Inferior parietal cortex (tissue), 1 donor: ENCODE data around the gene INTU.

Source experiments
- DNase-seq: peaks from one replicate; pipeline ENCODE4 v3.0.0-alpha.2; 2016; ENCODE audit errors: extremely low spot score

Gene INTU

DNA sequence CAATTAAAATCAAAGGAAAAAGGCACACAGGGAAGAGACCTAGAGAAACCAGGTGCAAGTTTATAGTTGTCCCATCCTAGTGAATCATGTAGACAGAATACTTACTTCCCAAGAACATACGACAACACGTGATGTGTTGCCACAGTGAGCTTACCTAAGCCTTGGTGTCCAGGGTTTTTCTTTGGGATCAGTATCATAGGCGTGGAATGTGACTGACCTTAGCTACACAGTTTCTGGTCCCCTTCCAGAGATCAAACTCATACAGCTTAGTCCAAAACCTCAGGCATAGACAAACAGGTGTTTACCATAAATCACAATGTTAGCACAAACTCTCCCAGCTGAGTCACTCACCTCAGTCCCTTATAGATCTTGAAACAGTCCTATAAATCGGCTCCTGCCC is 115.1 kb downstream of the INTU start:
- DNase-seq, result no peak

DNA sequence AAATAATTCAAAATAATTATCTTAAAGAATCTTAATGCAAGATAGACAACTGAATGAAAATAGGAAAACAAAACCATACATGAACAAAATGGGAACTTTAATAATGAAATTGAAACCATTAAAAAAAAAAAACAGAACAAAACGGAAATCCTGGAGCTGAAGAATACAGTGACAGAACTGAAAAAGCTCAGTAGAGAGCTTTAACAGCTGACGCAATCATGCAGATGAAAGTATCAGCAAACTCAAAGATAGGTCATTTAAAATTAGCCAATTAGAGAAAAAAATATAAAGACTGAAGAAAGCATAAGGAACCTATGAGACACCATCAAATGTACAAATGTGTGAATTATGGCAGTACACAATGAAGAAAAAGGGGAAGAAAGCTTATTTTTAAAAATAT is 116.2 kb downstream of the INTU start:
- DNase-seq, result no peak

DNA sequence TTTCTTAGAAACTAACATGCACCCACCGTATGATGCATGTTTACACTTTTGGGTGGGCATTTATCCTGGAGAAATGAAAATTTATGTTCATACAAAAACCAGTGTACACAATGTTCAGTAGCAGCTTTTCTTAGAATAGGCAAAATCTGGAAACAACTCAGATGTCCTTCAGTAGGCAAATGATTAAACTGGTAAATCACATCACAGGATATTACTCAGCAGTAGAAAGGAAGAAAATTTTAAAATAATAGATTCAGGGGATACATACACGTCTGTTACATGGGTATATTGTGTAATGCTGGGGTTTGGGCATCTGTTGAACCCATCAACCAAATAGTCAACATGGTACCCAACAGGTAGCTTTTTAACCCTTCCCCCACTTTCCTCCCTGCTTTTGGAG is 124.1 kb downstream of the INTU start:
- DNase-seq, result no peak

DNA sequence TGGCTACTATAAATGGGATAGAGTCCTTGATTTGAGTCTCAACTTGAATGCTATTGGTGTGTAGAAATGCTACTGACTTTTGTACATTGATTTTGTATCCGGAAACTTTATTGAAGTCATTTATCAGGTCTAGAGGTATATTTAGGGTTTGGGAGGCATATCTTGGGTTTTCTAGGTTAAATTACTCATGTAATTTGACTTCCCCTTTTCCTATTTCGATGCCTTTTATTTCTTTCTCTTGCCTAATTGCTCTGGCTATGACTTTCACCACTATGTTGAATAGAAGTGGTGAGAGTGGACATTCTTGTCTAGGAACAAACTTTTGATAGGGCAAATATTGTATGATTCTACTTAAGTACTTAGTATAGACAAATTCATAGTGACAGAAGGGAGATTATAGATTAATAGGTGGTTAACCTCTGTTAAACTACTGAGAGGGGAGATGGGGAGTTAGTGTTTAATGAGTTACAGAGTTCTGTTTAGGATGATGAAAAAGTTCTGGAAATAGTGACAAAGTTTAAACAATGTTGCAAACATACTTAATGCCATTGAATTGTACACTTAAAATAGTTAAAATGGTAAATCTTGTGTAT is 126.6 kb downstream of the INTU start:
- DNase-seq, result no peak

DNA sequence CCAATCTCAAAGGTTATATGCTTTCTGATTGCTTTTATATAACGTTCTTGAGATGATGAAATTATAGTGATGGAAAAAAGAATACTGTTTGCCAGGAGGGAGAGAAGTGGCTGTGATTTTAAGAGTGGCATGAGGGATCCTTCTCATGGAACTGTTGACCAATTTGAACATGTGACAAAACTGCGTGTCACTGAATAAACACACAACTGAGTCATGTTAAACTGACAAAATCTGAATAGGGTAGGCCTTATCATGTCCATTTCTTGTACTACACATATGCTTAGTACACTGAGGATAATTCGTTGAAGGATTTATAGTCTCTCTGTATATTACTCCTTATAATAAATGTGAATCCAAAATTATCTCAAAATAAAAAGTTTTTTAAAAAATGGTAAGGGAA is 127.1 kb downstream of the INTU start:
- no peak for DNase-seq

DNA sequence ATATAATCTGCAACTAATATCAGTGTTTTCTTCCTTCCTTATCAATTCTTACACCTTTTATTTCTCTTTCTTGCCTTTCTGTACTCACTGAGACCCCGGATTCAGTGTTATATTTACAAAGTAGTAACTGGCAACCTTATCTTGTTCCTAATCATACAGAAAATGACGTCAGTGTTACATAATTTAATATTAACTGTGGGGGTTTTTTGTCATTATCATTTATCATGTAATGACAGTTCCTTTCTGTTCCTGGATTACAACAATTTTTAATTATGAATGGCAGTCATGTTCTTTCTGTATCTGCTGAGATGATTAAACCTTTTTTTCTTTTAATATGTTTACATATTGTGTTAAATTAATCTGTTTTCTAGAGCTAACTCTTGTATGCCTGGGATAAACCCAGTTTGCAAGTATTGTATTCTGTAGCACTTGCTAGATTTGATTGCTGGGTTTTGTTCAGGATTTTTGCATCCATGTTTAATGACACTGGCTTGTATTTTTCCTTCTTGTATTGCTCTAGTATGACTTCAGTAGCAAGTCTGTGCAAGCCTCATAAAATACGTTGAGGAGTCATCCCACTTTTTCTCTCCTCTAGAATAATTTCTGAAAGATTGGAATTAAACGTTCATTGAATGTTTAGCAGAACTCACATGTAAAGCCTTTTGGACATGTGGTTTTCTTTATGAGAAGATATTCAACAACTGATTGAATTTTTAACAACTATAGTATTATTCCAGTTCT is 138.9 kb downstream of the INTU start:
- DNase-seq, result no peak

DNA sequence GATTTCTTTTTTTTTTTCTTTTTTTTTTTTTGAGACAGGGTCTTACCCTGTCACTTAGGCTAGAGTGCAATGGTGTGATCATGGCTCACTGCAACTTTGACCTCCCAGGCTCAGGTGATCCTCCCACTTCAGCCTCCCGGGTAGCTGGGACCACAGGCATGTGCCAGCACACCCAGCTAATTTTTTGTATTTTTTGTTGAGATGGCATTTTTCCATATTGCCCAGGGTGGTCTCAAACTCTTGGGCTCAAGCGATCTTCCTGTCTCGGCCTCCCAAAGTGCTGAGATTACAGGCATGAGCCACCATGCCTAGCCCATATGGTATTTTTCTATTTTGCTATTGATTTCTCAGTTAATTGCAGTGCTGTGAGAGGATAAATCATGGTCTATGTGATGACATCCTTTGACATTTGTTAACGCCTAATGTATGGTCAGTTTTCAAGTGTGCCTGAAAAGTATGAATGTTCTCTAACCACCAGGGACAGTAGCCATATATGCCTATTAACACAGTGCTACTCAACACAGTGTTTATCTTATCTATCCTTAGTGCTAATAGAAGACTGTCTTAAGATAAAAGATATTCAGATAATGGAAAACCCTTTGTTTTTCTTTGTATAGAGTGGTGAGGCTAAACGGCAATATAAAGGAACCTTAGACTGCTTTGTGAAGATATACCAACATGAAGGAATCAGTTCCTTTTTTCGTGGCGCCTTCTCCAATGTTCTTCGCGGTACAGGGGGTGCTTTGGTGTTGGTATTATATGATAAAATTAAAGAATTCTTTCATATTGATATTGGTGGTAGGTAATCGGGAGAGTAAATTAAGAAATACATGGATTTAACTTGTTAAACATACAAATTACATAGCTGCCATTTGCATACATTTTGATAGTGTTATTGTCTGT is 140.3 kb downstream of the INTU start:
- DNase-seq, result no peak

DNA sequence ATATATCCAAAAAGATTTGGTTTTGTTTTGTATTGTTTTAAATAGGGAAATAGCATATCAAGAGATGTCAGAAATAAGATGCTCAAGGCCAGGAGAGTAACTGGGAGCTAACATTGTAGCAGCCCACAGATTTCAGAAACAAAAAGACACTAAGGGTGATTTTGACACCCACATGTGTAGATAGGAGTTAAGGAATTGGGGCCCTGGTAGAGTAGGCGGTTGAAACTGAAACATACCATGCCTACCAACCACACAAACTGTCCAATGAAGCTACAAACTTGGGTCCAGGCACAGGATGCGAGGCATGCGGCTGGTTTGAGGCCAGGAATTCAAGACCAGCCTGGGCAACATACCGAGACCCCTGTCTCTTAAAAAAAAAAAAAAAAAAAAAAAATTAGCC is 143.1 kb downstream of the INTU start:
- no peak for DNase-seq
